Esophagus muscularis mucosa (tissue), 4 donors: ENCODE measurements around the gene DEPP1.

ENCODE experiments used
- CTCF ChIP-seq, 3 experiments: fragments of 200-600 bp in 2 of 3; fragments of 450-650 bp in 1 of 3; sonication (generic) in 2 of 3; IDR thresholded peaks; one replicate each; pipeline ENCODE4 v1.5.1; 2017 to 2019; ENCODE audit warnings: antibody characterized with exemption in 3 of 3, mild to moderate bottlenecking in 2 of 3, moderate library complexity in 1 of 3
- EP300 ChIP-seq: sonication (generic); formaldehyde crosslinking; IDR thresholded peaks from one replicate; pipeline ENCODE4 v1.6.1; 2017; ENCODE audit warnings: antibody characterized with exemption
- POLR2A ChIP-seq: fragments of 450-650 bp; IDR thresholded peaks from one replicate; pipeline ENCODE4 v1.6.1; 2017; ENCODE audit warnings: antibody characterized with exemption, moderate library complexity, mild to moderate bottlenecking, low read depth
- POLR2AphosphoS5 ChIP-seq, 2 donors: sonication (generic); formaldehyde crosslinking; IDR thresholded peaks; one replicate each; pipeline ENCODE4 v1.6.1; 2017; ENCODE audit warnings: antibody characterized with exemption in 2 of 2

GRCh38 chr10:44933451-44934321, 44.9 kb downstream of the DEPP1 start:
- no peak for TF ChIP-seq POLR2AphosphoS5 (IDR thresholded peaks at IDR 0.05)
- no peak for TF ChIP-seq POLR2A
- no peak for TF ChIP-seq CTCF (IDR thresholded peaks at IDR 0.05)
- TF ChIP-seq EP300 = no peak
